ENCODE results near the gene SPA17.

SPA17 gene

DNA sequence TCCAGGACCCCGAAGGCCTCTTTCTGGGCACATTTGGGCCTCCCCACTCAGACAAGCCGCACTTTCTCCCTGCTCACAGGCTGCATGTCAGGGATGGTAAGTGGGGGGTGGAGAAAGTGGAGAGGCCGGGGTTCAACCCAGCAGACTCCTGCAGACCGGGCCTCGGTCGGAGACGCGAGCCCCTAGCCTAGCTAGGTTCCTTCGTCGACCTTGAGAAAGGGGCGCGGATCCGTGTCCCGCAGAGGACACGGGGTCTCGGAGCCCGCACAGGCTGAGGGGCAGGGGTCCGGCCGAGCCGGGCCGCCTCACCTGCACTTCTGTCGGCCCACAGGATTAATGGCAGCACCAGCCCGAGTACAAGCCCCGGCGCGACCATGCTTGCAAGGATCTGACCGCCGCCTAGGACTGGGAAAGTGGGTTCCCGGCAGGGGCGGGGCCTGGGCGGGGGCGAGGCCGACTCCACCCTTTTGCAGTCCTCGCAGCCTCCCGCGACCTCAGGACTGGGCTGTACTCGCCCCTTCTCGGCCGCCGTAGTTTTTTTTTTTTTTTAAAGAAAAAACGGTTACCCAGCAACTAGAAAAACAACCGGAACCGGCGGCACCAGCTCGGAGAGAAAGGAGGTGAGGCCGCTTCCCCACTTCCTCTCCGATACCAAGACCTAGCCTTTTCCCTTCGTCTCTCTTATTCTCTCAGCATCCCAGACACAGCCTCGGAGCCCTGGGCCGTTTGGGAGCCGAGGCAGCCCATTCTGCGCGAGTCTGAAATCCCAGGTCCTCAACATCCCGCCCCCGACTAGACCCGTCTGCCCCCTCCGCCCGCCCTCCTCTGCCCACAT, at the start of gene SPA17, which contains the start of gene SIAE:
SPA17 (plus strand) TSS at position 572 of the 835 bp plus-strand sequence. CDS start 1,361 bp downstream, outside the sequence.
SIAE (minus strand) TSS at position 407 of the 835 bp plus-strand sequence; CDS start at position 376, 31 bp downstream.
- peak; percentile 53 to 67 for DNase-seq (ENCODE audit: low read depth in 2 of 2, low spot score in 1 of 2)

DNA sequence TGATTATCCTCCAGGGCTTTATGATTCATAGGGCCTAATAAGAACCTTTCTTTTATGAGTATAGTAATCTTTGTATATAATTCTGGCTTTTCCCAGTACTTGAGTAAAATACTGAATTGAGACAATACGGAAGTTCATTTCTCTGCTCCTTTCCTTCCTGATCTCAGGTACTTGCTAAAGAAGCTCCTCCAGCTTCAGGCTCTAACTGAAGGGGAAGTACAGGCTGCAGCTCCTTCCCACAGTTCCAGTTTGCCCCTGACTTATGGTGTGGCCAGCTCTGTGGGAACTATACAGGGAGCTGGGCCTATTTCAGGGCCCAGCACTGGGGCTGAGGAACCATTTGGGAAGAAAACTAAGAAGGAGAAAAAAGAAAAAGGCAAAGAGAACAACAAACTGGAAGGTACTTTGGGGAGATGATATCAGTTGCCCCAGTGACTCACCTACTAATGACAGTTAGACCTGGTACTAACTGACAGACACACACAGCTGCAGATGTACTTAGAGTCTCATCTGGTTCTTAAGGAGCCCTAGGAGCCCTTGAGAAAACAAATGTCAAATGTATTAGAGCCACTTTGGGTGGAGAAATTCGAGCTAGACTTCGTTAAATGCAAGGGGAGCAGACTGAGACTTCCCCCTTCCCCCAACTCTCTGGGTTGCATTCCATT, 48.1 kb upstream of the SPA17 start:
- DNase-seq (ENCODE audit: low read depth in 2 of 2, low spot score in 1 of 2), result no peak

DNA sequence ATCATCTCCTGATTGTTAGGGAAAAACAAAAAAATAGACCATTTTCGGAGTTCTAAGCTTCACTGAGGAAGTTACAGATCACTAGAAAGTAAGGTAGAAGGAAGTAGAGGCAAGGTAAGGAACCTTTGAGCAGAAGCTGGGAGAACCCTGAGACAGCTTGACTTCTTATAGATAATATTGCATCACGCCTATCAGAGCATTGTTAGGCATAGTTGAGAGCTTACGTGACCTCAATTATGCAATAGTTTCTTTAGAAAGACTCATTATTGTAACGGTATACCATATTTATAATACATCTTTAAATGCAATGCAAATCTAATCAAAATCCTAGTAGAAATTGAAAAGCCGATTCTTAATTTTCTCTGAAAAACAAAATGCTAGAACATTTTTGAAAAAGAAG, 46.2 kb upstream of the SPA17 start:
- no peak for DNase-seq (ENCODE audit: low read depth in 2 of 2, low spot score in 1 of 2)

DNA sequence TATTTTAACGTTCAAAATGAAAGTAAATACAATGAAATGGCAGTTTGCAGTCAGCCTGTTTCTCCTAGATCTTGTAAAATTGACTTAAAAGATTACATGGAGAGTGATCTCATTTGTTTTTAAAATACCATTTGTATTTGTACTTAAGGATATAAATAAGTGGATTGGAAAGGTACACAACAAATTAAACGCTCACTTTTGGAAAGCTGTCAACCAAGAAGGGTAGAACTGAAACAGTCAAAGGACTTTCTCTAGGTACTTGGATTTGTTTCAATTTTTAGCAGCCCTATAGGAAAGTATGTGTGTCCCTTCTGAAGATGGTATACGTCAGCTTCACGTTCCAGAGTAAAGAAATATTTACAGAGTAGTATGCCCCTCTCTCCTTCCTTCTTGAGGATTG, 43.7 kb upstream of the SPA17 start:
- DNase-seq (ENCODE audit: low read depth in 2 of 2, low spot score in 1 of 2), result no peak

DNA sequence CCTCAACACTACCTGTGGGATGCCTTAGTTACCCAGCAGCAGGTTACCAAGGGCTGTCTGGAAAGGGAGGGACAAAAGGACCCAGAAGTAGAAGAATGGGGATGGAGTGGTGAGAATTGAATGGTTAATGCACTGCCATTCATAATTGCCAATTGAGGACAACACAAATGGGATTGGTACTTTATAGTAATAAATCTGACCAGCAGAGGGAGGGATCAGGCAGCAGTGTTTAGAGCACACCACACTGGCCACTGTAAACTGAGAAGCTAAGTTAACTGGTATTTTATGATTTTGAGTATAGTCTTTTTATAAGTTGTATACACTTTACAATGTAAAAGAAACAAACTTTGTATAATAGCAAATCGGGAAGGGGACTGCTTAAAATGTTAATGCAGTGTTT, 40.3 kb upstream of the SPA17 start:
- no peak for DNase-seq (ENCODE audit: low read depth in 2 of 2, low spot score in 1 of 2)

DNA sequence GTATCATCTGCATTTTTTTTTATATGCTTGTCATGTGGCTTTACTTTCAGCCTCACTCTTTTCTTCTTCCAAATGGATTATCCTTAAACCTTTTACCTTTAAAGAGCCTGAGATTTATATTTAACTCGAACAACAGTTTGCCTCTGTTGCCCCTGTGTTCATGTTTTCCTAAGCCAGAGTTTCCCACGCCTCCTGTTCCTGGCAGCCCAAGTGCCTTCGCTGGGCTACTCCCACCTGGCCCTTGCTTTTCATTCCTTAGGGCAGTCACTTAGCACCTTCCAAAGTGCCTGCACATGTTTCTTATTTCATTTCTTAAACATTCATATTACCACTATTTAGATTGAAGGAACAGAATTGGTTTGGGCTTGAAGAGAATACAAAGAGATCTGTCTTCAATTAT, 37.8 kb upstream of the SPA17 start:
- no peak for DNase-seq (ENCODE audit: low read depth in 2 of 2, low spot score in 1 of 2)

DNA sequence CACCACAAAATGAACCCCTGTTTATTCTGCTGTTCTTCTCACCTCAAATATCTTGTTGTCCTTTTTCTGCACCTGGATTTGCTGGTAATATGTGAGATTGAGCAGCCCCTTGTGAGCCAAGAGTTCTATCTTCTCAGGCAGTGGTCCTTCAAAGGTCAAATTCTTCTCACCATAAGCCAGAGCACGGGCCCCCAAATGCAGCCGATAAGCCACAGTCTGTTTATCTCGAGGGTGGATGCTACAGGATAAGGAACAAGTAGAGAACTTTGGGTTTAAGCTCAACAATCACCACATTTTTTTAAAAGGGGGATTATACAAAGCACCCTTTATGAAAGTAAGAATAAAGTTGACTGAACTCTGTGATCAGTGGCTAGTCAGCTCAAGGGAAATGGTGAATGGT, 35.2 kb upstream of the SPA17 start:
- DNase-seq (ENCODE audit: low read depth in 2 of 2, low spot score in 1 of 2), result no peak

DNA sequence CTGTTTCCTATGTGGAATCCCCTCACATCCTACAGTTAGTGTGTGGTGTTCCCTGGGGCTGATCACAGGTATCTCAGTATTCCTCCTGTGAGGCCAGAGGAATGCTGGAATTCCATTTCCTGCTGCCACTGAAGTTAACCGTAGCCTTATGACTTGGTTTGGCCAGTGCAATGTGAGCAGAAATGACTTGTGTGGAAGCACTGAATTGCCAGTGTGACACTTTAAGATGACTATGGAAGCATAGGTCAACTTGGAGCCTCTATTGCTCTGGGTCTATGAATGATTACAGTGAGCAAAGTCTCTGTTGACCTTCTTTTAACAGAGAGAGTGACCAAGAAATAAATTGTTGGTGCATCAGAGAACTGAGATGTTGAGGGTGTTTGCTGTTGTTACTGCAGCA, 34.5 kb upstream of the SPA17 start:
- no peak for DNase-seq (ENCODE audit: low read depth in 2 of 2, low spot score in 1 of 2)

DNA sequence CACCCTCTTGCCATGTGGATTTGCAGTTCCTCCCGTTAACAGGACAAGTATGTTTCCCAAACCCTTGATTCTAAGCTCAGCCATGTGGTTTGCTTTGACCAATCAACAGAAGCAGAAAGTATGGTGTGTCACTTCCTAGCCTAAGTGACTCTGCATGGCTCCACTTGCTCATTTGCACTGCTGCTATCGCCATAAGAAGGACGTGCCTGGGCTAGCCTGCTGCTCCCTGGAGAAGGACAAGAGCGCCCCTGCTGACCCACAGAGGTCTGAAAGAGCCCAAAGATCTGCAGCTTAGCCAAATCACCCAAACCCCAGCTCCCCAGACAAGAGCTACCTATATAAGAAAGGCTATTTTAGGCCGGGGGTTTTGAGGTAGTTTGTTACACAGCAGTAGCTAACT, 33.0 kb upstream of the SPA17 start:
- no peak for DNase-seq (ENCODE audit: low read depth in 2 of 2, low spot score in 1 of 2)

DNA sequence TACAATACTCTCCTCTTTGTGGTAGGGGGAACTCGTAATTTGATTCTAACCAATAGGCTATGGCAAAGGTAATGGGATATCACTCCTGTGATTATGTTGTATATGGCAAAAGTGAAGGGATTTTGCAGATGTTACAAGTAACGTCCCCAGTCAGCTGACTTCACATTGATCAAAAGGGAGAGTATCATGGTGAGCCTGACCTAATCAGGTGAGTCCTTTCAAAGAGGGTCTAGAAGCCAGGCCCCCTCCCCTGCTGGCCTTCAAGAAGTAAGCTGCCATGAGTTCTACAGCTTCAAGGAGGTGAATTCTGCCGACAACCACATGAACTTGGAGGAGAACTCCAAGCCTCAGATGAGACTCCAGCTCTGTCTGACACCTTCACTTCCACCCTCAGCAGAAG, 31.1 kb upstream of the SPA17 start:
- DNase-seq (ENCODE audit: low read depth in 2 of 2, low spot score in 1 of 2), result no peak

DNA sequence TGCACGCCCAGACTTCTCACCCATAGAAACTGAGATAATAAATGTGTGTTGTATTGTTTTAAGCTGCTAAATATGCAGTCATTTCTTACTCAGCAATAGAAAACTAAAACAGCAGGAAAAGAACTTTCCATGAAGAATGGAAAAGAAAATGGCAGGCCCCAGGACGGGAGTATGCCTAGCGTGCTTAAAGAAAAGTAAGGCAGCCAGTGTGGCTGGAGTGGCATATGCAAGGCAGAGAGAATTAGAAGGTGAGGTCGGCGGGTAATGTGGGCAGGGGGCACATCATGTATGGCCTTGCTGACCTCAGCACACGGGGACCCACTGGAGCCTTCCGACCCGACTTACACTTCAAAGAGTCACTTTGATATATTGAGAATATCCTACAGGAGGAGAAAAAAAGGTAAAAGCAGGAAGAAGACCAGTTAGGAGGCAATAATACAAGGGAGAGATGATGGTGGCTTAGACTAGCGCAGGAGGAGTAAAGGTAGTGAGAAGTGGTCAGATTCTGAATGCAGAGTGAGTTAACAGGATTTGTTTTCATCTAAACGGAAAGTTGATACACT, 30.6 kb upstream of the SPA17 start:
- no peak for DNase-seq (ENCODE audit: low read depth in 2 of 2, low spot score in 1 of 2)

DNA sequence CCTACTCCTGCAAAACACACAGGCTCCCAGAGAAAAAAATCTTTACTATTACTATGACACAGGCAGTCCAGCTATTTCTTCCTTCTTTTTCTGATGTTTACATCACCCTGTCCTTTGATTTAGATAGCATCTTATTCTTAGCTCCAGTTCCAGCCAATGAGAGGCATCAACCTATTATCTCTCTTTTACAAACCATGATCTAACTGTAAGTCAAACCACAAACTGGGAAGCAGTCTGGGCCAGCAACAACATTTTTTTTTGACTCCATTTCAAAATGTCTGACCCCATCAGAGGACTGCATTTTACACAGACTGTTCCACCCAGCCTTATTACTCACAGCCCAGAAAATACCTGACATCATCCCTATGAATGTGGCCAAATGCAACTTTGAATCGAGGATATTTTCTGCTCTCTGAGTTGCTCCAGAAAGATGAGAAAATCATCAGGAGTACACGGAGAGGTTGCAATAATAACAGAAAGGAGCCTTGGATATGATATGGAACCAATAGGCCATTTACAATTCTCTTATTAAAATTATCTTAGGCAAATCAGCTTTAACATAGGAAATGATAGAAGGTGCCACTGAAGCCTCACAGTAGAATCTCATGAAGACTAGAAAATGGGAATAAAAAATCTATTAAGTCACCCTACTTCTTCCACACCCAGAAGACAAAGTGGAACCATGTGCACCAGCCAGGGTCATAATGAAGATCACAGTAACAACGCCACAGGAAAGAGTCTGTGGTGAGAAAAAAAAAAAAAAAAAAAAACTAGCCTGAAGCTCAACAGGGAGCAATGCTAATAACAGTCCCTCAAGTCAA, 29.9 kb upstream of the SPA17 start:
- no peak for DNase-seq (ENCODE audit: low read depth in 2 of 2, low spot score in 1 of 2)

DNA sequence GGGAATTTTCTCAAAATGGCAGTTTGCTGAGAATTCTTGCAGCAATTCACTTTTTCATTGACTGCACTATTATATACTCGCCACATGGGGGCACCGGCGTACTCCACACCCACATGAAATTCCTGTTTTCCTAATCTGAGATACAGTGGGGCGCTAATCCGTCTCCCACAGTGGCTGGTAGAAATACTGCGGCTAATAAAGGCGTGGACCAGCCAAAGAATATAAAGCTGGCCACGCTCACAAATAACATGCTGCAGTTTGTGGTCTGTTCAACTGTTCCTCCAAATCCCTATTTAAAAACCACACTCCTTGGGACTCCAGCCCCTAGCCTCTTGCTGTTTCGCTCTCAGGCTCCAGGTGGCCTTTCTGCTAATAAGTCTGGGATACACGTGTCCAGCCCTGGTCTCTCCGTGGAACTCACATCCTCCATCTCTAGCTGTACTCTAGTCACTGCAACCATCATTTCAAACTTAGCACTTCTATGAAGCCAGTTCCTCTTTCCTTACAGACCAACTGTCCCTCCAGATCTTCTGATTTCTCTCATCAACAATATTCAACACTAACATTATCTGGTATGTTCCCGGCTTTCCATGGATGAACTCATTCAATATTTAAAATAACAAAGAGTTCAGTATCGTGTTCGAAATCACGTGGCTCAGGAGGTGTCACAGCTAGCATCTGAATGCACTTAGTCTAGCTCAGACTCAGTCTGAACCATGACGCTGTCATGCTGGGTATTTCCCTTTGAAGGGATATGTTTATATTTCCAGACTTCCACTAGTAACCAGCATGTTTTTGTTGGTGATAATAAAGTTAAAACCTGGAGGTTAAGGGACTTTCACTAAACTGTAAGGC, 29.1 kb upstream of the SPA17 start:
- DNase-seq (ENCODE audit: low read depth in 2 of 2, low spot score in 1 of 2), result no peak

DNA sequence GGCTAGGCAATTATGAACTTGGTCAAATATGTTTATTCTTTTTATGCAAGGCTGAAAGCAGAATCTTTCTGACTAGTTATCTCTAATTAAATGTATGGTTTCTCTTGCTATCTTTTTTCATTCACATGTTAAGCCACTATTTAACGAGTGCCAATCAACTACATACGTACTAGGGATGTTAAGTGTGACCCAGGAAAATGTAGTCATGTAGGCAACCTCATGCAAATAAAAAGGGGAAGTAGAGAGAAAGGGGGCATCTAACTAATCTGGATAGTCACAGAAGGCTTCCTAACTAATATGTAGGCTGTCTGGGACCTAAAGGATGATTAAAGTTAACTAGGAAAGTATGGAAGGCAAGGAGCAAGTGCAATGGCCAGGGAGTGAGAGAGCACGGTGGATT, 27.6 kb upstream of the SPA17 start:
- no peak for DNase-seq (ENCODE audit: low read depth in 2 of 2, low spot score in 1 of 2)

DNA sequence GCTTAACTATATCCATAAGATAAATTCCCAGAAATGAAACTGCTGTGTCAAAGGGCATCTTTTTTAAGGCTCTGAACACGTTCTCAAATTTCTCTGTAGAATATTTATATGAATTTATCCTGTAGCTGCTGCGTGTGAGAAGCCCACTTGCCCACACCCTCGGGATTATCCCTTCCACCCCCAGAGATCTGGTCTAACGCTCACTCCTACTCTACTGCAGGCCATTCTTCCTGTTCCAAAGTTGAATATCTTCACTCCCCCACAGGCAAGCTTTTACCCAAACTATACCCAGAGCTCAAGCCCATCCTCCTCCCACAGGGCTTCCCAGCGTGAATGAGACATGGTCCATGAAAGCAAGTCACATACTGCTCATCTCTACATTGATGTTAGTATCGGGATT, 25.1 kb upstream of the SPA17 start:
- DNase-seq (ENCODE audit: low read depth in 2 of 2, low spot score in 1 of 2), result no peak

DNA sequence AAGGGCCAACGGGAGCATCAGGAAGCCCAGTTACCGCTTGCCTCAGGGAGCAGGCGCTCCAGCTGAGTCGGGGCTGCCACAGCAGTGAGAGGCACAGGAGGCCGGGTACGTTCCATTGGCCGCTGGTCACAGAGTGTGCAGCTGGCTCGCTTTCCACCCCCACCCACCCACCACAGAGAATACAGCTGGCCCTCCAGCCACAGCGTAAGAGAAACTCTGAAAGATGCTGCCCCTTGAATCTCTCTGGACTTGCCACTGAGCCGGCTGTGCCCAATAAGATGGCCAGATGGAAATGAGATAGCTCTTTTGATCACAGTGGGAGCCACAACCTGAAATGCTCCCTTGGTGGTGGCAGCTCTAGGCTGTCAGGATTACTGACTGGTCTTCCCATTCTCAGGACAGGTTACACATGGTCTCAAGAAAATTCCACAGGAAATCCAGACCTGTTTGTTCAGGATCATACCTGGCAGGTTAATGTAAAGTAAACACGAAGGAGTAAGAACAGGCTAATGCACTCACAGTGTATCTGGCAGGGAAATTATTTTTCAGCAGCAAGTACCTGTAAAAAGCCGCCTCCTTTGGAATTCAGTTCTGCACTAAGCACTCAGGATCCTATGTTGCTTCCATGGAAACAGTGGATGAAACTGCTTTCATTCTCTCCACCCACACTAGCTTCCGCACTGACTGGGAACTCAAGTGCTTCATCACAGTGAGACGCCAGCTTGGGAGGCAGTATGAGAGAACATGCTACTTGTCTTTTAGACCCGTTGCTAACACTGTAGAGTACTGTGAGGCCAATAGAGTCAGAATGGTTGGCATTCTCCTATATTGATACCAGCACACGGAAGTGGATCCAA, 16.7 kb upstream of the SPA17 start:
- no peak for DNase-seq (ENCODE audit: low read depth in 2 of 2, low spot score in 1 of 2)

DNA sequence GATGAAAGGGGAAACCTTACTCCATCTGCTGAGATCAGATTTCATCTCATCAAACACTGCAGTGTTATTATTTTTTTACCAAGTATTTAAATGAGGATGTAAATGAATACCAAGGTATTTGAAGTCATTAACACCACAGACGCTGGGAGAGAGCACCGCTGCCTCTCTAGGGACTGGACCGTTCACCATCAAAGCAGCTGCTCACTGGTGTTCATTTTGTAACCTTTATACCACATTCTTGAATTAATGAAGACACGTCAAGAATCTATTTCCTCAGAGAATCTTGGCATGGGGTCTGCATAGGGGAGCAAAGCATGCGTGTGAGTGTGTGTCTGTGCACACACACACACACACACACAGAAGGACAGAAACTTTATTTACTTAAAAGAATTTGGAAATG, 15.8 kb upstream of the SPA17 start:
- DNase-seq (ENCODE audit: low read depth in 2 of 2, low spot score in 1 of 2), result no peak

DNA sequence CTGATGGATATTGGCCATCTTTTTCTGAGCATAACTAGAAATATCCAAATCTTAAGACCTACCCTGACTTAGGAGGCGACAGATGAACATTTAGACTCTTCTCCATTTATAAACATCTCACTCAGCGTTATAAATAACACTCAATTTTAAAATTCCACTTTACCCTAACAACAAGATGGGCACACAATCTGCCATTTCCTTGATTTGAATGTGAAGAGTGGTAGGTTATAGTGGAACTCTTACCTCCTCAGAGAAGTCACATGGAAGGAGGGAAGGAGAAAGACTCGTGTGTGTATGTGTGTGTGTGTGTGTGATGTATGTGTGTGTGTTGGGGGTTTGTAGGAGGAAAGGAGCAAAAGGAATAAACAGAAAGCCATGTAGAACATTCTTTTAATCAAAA, 15.2 kb upstream of the SPA17 start:
- DNase-seq (ENCODE audit: low read depth in 2 of 2, low spot score in 1 of 2), result no peak

DNA sequence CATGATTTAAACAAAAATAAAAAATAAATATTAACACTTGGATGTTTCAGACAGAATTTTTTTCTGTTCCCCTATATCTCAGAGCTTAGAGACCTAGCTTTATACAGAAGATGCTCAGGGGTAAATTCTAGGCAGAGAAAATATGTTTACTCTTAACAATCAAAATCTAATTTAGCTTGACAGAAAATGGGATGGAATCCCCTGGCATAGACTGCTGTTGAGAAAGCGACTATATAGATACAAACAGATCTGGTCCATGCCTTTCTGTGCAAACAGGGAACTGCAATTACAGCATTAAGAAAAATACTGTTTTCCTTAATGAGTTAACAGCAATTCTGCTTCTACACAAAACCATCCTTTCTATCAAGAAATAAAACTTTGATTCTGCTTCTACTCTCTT, 14.7 kb upstream of the SPA17 start:
- no peak for DNase-seq (ENCODE audit: low read depth in 2 of 2, low spot score in 1 of 2)

DNA sequence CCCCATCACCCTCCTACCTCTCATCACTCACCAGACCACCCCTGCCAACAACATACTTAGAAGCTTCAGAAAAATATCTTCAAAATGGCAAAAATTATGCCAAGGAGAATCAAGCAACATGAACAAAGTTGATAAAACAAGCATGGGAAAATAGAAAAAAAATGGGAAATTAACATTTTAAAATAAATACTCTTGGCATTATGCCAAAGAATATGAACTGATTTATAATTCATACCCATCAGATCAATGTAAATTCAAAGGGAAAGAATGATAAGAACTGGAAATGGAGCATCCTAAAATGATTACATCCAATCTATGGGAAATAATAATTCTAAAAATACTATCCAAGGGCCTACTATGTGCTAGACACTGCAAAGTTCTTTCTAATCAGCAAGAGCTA, 12.2 kb upstream of the SPA17 start:
- no peak for DNase-seq (ENCODE audit: low read depth in 2 of 2, low spot score in 1 of 2)

Measured in stimulated activated CD8-positive, alpha-beta memory T cell treated with anti-CD3 and anti-CD28 coated beads, Interleukin-4, amount 100 ng/mL, for 4 hours (primary cell).